HepG2 (cell line): Measurements from ENCODE around the gene MAPK8IP1. TPM values are rescaled to one million over a fixed set of nuclear protein-coding genes. Genes with fewer than 3 reads are reported as not detected.

Experiments used
- ATAC-seq: fragments of 200-7000 bp; cut with Tn5 transposase; 3 replicates; pipeline ENCODE4 v1.9.1; 2020; ENCODE audit warnings: mild to moderate bottlenecking, moderate library complexity
- BruUV-seq: library from RNA; stranded (reverse); fragments of 400-500 nt; replicated peaks from 2 replicates; lab custom pipeline; 2021; lab: Mats Ljungman, UMichigan
- CTCF ChIA-PET: fragments of 300-600 bp; formaldehyde crosslinking; extraction: SDS; loops from one replicate; lab custom pipeline; 2021; ENCODE audit warnings: low total read pairs, inconsistent platforms, low intra/inter-chr PET ratio; lab: Yijun Ruan, JAX
- POLR2A ChIA-PET: fragments of 350-600 bp; sonication (Branson Sonifier 250); formaldehyde crosslinking; loops from one replicate; lab custom pipeline; 2020; ENCODE audit warnings: antibody characterized with exemption, inconsistent platforms; lab: Yijun Ruan, JAX
- DNase-seq: peaks from one replicate; pipeline ENCODE4 v3.0.0-alpha.2; 2015; ENCODE audit warnings: low spot score
- FAIRE-seq: peaks from 3 replicates; lab custom pipeline; 2011; peaks lifted over from hg19 to GRCh38; lab: Jason Lieb, UNC
- H2AFZ ChIP-seq: one replicate; pipeline ENCODE4 v1.6.1; 2011; ENCODE audit warnings: low read length, inconsistent platforms
- H3K27ac ChIP-seq: fragments of 300-600 bp; 3 replicates; pipeline ENCODE4 v1.8.0; 2011; ENCODE audit warnings: mixed run types, mild to moderate bottlenecking, mixed read lengths, low read length, inconsistent platforms; ENCODE audit not compliant: insufficient read depth; ENCODE audit errors: extremely low read length
- H3K27me3 ChIP-seq, 2 experiments: fragments of 200-600 bp in 1 of 2; 2 replicates in 1 of 2; 3 replicates in 1 of 2; pipeline versions ENCODE4 v1.6.0 to v1.8.0; 2011; ENCODE audit warnings: low read length in 2 of 2, mild to moderate bottlenecking in 2 of 2, moderate library complexity in 2 of 2, inconsistent platforms in 1 of 2; ENCODE audit not compliant: insufficient read depth in 2 of 2, control insufficient read depth in 1 of 2
- H3K36me3 ChIP-seq, 2 experiments: fragments of 200-600 bp in 1 of 2; replicated peaks in 1 of 2; 2 replicates in 1 of 2; 3 replicates in 1 of 2; pipeline versions ENCODE4 v1.5.1 to v1.8.0; 2011; ENCODE audit warnings: low read length in 2 of 2, inconsistent platforms in 1 of 2; ENCODE audit not compliant: insufficient read depth in 2 of 2, control insufficient read depth in 1 of 2
- H3K4me1 ChIP-seq: 2 replicates; pipeline ENCODE4 v1.5.1; 2012; ENCODE audit warnings: low read length, inconsistent platforms; ENCODE audit not compliant: insufficient read depth
- H3K4me2 ChIP-seq: 2 replicates; pipeline ENCODE4 v1.6.0; 2011; ENCODE audit warnings: low read depth, low read length, inconsistent platforms
- H3K4me3 ChIP-seq, 3 experiments: fragments of 200-600 bp in 1 of 3; sonication (generic), shearing (Covaris generic) in 1 of 3; replicated peaks in 1 of 3; 2 replicates each; pipeline ENCODE4 v1.5.1; 2011 to 2016; ENCODE audit warnings: low read length in 3 of 3, inconsistent platforms in 2 of 3, low read depth in 2 of 3, mild to moderate bottlenecking in 2 of 3, control low read depth in 1 of 3, mixed read lengths in 1 of 3; ENCODE audit not compliant: insufficient read depth in 1 of 3
- H3K79me2 ChIP-seq: one replicate; pipeline ENCODE4 v1.6.1; 2011; ENCODE audit warnings: low read length, inconsistent platforms; ENCODE audit not compliant: insufficient read depth
- H3K9ac ChIP-seq: 2 replicates; pipeline ENCODE4 v1.6.0; 2011; ENCODE audit warnings: mild to moderate bottlenecking, low read depth, low read length, inconsistent platforms; ENCODE audit not compliant: insufficient read depth
- H3K9me3 ChIP-seq: 2 replicates; pipeline ENCODE4 v1.5.1; 2012; ENCODE audit warnings: mild to moderate bottlenecking, low read length
- H4K20me1 ChIP-seq: 2 replicates; pipeline ENCODE4 v1.6.0; 2011; ENCODE audit warnings: inconsistent platforms, mild to moderate bottlenecking, low read length, moderate library complexity; ENCODE audit not compliant: insufficient read depth
- ARNT2 ChIP-seq: sonication (generic); formaldehyde crosslinking; IDR thresholded peaks from 2 replicates; pipeline ENCODE4 v1.8.0; 2022; ENCODE audit warnings: mild to moderate bottlenecking, low read depth, missing genetic modification reagents, moderate library complexity
- ATAD3A ChIP-seq: sonication (generic); formaldehyde crosslinking; IDR thresholded peaks from 2 replicates; pipeline ENCODE4 v1.4.0; 2020; ENCODE audit warnings: missing genetic modification reagents
- CREB3 ChIP-seq: sonication (generic); formaldehyde crosslinking; IDR thresholded peaks from 2 replicates; pipeline ENCODE4 v1.5.0; 2020; ENCODE audit warnings: missing genetic modification reagents
- GABPB1 ChIP-seq: IDR thresholded peaks from 2 replicates; pipeline ENCODE4 v1.6.1; 2016; ENCODE audit warnings: mild to moderate bottlenecking, missing genetic modification reagents, moderate library complexity, missing compliant biosample characterization
- GFI1 ChIP-seq: sonication (generic); formaldehyde crosslinking; IDR thresholded peaks from 2 replicates; pipeline ENCODE4 v1.5.0; 2020; ENCODE audit warnings: missing genetic modification reagents, mild to moderate bottlenecking, borderline replicate concordance
- MED8 ChIP-seq: sonication (generic); formaldehyde crosslinking; IDR thresholded peaks from 2 replicates; pipeline ENCODE4 v1.8.1; 2023; ENCODE audit warnings: mild to moderate bottlenecking, missing genetic modification reagents; ENCODE audit not compliant: insufficient replicate concordance
- SNAI1 ChIP-seq: sonication (generic); formaldehyde crosslinking; IDR thresholded peaks from 2 replicates; pipeline ENCODE4 v1.5.0; 2020; ENCODE audit warnings: mild to moderate bottlenecking, missing genetic modification reagents, borderline replicate concordance
- SRSF9 ChIP-seq: fragments of 200-400 bp; formaldehyde crosslinking; IDR thresholded peaks from 2 replicates; pipeline ENCODE4 v1.6.1; 2018; ENCODE audit warnings: borderline replicate concordance, mild to moderate bottlenecking, low read depth, low read length; ENCODE audit not compliant: insufficient read depth, poor library complexity, severe bottlenecking
- STAG1 ChIP-seq: sonication (generic); formaldehyde crosslinking; IDR thresholded peaks from 2 replicates; pipeline ENCODE4 v1.4.0; 2020; ENCODE audit warnings: missing genetic modification reagents
- ZBTB37 ChIP-seq: sonication (generic); formaldehyde crosslinking; IDR thresholded peaks from 2 replicates; pipeline ENCODE4 v1.4.0; 2020; ENCODE audit warnings: mild to moderate bottlenecking, missing genetic modification reagents
- ZNF276 ChIP-seq: sonication (generic); formaldehyde crosslinking; IDR thresholded peaks from 2 replicates; pipeline ENCODE4 v1.4.0; 2020; ENCODE audit warnings: mild to moderate bottlenecking, low read depth, missing genetic modification reagents
- ZNF75D ChIP-seq: sonication (generic); formaldehyde crosslinking; IDR thresholded peaks from 2 replicates; pipeline ENCODE4 v1.8.1; 2023; ENCODE audit warnings: missing genetic modification reagents, mild to moderate bottlenecking, borderline replicate concordance
- ZNF792 ChIP-seq: IDR thresholded peaks from 2 replicates; pipeline ENCODE4 v1.6.1; 2016
- ZSCAN25 ChIP-seq: sonication (generic); formaldehyde crosslinking; IDR thresholded peaks from 2 replicates; pipeline ENCODE4 v1.8.0; 2022; ENCODE audit warnings: mild to moderate bottlenecking, missing genetic modification reagents
- WGBS: methylation state at CpG from one replicate; pipeline ENCODE4 v1.1.6; 2017; ENCODE audit warnings: low lambda C conversion rate; 5-methylcytosine and 5-hydroxymethylcytosine counted together
- in situ Hi-C: cut with HindIII; loops from 2 replicates; pipeline ENCODE4 v1.10.0; 2017; ENCODE audit warnings: low pct_unique_long_range_greater_than_20kb; ENCODE audit not compliant: extremely low pct_ligation_motif_present
- intact Hi-C: fragments of 100-400 bp; cut with micrococcal nuclease; formaldehyde crosslinking; loops from one replicate; pipeline ENCODE4 v1.10.0; 2022; ENCODE audit not compliant: unreplicated experiment
- polyA plus RNA-seq, 8 experiments: library from polyadenylated mRNA; depleted of rRNA in 3 of 8; stranded (reverse) in 7 of 8; unstranded in 1 of 8; fragments of >200 nt; fragmentation: Illumina TruSeq in 4 of 8; extraction: Trizol in 4 of 8; gene quantifications; 2 replicates each; pipeline versions ENCODE4 v1.2.1 to v1.2.3, GENCODE V29; 2011 to 2016; ENCODE audit warnings: low read depth in 4 of 8, missing spikeins in 1 of 8, mixed read lengths in 1 of 8; ENCODE audit not compliant: insufficient read depth in 1 of 8
- total RNA-seq, 5 experiments: library from RNA; depleted of rRNA; stranded (reverse); fragments of >200 nt; fragmentation: Illumina TruSeq; extraction: Trizol; gene quantifications; 2 replicates each; pipeline ENCODE4 v1.2.3, GENCODE V29; 2016; ENCODE audit warnings: low read depth in 1 of 5

The MAPK8IP1 gene
- total and polyA plus RNA-seq, 2 of the 13 experiments (the other 11 are each of a cell fraction or from before 2014, with no cell fraction given): 2.2 to 4.2 TPM

GRCh38 chr11:45917623-45918330 lies 32.3 kb downstream of the MAPK8IP1 start, which contains the start of gene PEX16:
Gene PEX16, minus strand, starts transcription at chr11:45917877. Its CDS starts 66 bp downstream, at chr11:45917811.
- peak; percentile 95 for DNase-seq
- H3K9ac ChIP-seq: peak within 1 kb of the TSS; percentile 73
- peak within 1 kb of the TSS; percentile 91 for H3K4me2 ChIP-seq
- peaks cover 8 to 23% of the 10 kb centered on the region in 2 experiments; a peak in 3 of 5 replicates for H3K36me3 ChIP-seq
- H3K4me1 ChIP-seq: peaks cover 41% of the 10 kb centered on the region
- TSS peak; percentile 42 for BruUV-seq
- intact Hi-C loops: loop anchor here (1.0 kb wide), 1 partner anchor 30 kb away; no protein-coding TSS in a partner anchor
- peak within 1 kb of the TSS; percentile 82 for H2AFZ ChIP-seq
- in situ Hi-C loops: no loop called here
- ChIA-PET POLR2A (interaction anchor here (1.0 to 2.0 kb wide), 9 partner anchors 9 to 325 kb away, joined by 3 to 19 read pairs (median 7); partner anchors contain the start of gene CRY2), CTCF (no interaction called here)
- WGBS: under 1% methylated on average over 21 of the region's 45 CpGs
- no peaks in the 10 kb centered on the region for H3K9me3 ChIP-seq
- H3K79me2 ChIP-seq: peaks cover 12% of the 10 kb centered on the region
- peak within 1 kb of the TSS; percentile 88 for H3K27ac ChIP-seq
- peak; percentile 75 for ATAC-seq
- no peaks in the 10 kb centered on the region for H4K20me1 ChIP-seq
- peak; percentile 70 for FAIRE-seq
- peaks cover 0 to 1% of the 10 kb centered on the region in 2 experiments; a peak in 1 of 5 replicates for H3K27me3 ChIP-seq
- peak within 1 kb of the TSS; percentile 82 to 94 (median 90) for H3K4me3 ChIP-seq
- TF ChIP-seq ZNF792 (CRISPR knock-in tag): 0 out of 2 replicates have a peak, but pooled peaks have one; percentile 15
- no peak; the same call in 1 of the 2 replicates for TF ChIP-seq ARNT2 (CRISPR knock-in tag)
- no peak for TF ChIP-seq GFI1 (CRISPR knock-in tag)
- no peak for TF ChIP-seq SNAI1 (CRISPR knock-in tag)
- TF ChIP-seq ZNF75D: no peak
- no peak for TF ChIP-seq ATAD3A (CRISPR knock-in tag)
- TF ChIP-seq ZSCAN25 (CRISPR knock-in tag): no peak; the same call in 1 of the 2 replicates
- peak; percentile 98 for TF ChIP-seq GABPB1
- TF ChIP-seq ZBTB37 (CRISPR knock-in tag): no peak
- TF ChIP-seq MED8: no peak
- no peak for TF ChIP-seq ZNF276
- TF ChIP-seq CREB3 (CRISPR knock-in tag): no peak
- TF ChIP-seq SRSF9: no peak
- TF ChIP-seq STAG1 (CRISPR knock-in tag): no peak
